H9 (cell line): ENCODE results near the gene FAM124A. TPM values are rescaled to one million over a fixed set of nuclear protein-coding genes. Genes with fewer than 3 reads are reported as not detected.

Source experiments
- DNase-seq: peaks from one replicate; pipeline ENCODE4 v3.0.0-alpha.2; 2017
- H2AFZ ChIP-seq: one replicate; pipeline ENCODE4 v1.6.1; 2013; ENCODE audit warnings: mild to moderate bottlenecking, low read length, control low read depth, moderate library complexity
- H2AK5ac ChIP-seq: 2 replicates; pipeline ENCODE4 v1.6.1; 2013; ENCODE audit warnings: low read length, control low read depth, mixed read lengths; ENCODE audit not compliant: insufficient read length
- H2BK120ac ChIP-seq: one replicate; pipeline ENCODE4 v1.6.1; 2013; ENCODE audit warnings: low read depth, mild to moderate bottlenecking, low read length, control low read depth, inconsistent platforms; ENCODE audit not compliant: poor library complexity, severe bottlenecking
- H2BK12ac ChIP-seq: 2 replicates; pipeline ENCODE4 v1.6.1; 2013; ENCODE audit warnings: low read length, control low read depth, mixed read lengths, low read depth; ENCODE audit not compliant: insufficient read length
- H2BK15ac ChIP-seq: 2 replicates; pipeline ENCODE4 v1.6.1; 2013; ENCODE audit warnings: low read depth, low read length, control low read depth
- H2BK20ac ChIP-seq: one replicate; pipeline ENCODE4 v1.6.1; 2013; ENCODE audit warnings: low read depth, mild to moderate bottlenecking, low read length, control low read depth, inconsistent platforms; ENCODE audit not compliant: poor library complexity, severe bottlenecking
- H2BK5ac ChIP-seq: 2 replicates; pipeline ENCODE4 v1.6.1; 2013; ENCODE audit warnings: low read length, control low read depth, mixed read lengths; ENCODE audit not compliant: insufficient read length
- H3K14ac ChIP-seq: 2 replicates; pipeline ENCODE4 v1.6.1; 2013; ENCODE audit warnings: low read length, control low read depth; ENCODE audit not compliant: insufficient read depth
- H3K18ac ChIP-seq: 2 replicates; pipeline ENCODE4 v1.6.1; 2013; ENCODE audit warnings: low read depth, mild to moderate bottlenecking, mixed read lengths, low read length, control low read depth; ENCODE audit not compliant: insufficient read length
- H3K23ac ChIP-seq: 2 replicates; pipeline ENCODE4 v1.6.1; 2013; ENCODE audit warnings: low read length, control low read depth, mixed read lengths, low read depth; ENCODE audit not compliant: insufficient read length
- H3K23me2 ChIP-seq: 2 replicates; pipeline ENCODE4 v1.6.1; 2013; ENCODE audit warnings: low read depth, mild to moderate bottlenecking, mixed read lengths, low read length, control low read depth; ENCODE audit not compliant: insufficient read length, poor library complexity, severe bottlenecking
- H3K27ac ChIP-seq: 2 replicates; pipeline ENCODE4 v1.5.1; 2013; ENCODE audit warnings: low read length, control low read depth, mixed read lengths, low read depth; ENCODE audit not compliant: insufficient read length
- H3K27me3 ChIP-seq: 2 replicates; pipeline ENCODE4 v1.6.1; 2013; ENCODE audit warnings: low read length, control low read depth, inconsistent platforms; ENCODE audit not compliant: insufficient read depth
- H3K4ac ChIP-seq: 2 replicates; pipeline ENCODE4 v1.6.1; 2013; ENCODE audit warnings: low read depth, mild to moderate bottlenecking, control low read depth, inconsistent platforms, low read length, moderate library complexity
- H3K4me1 ChIP-seq: 2 replicates; pipeline ENCODE4 v1.6.1; 2013; ENCODE audit warnings: low read length, control low read depth, inconsistent platforms; ENCODE audit not compliant: insufficient read depth
- H3K4me2 ChIP-seq: 2 replicates; pipeline ENCODE4 v1.6.1; 2013; ENCODE audit warnings: low read length, control low read depth, mixed read lengths; ENCODE audit not compliant: insufficient read length, insufficient read depth
- H3K56ac ChIP-seq: 2 replicates; pipeline ENCODE4 v1.6.1; 2013; ENCODE audit warnings: low read depth, mild to moderate bottlenecking, mixed read lengths, low read length, control low read depth; ENCODE audit not compliant: insufficient read length
- H3K79me1 ChIP-seq: 2 replicates; pipeline ENCODE4 v1.6.1; 2013; ENCODE audit warnings: low read depth, mild to moderate bottlenecking, moderate library complexity, low read length, control low read depth, inconsistent platforms; ENCODE audit not compliant: insufficient read depth, poor library complexity, severe bottlenecking
- H3K79me2 ChIP-seq: 2 replicates; pipeline ENCODE4 v1.6.1; 2013; ENCODE audit warnings: low read length, control low read depth, inconsistent platforms; ENCODE audit not compliant: insufficient read depth
- H3K9ac ChIP-seq: 2 replicates; pipeline ENCODE4 v1.6.1; 2013; ENCODE audit warnings: low read length, control low read depth, mixed read lengths; ENCODE audit not compliant: insufficient read length; ENCODE audit errors: extremely low read depth
- H3K9me3 ChIP-seq: one replicate; pipeline ENCODE4 v1.6.1; 2013; ENCODE audit warnings: low read depth, low read length, inconsistent platforms; ENCODE audit not compliant: control insufficient read depth
- H3T11ph ChIP-seq: one replicate; pipeline ENCODE4 v1.6.1; 2013; ENCODE audit warnings: mild to moderate bottlenecking, low read length, control low read depth, inconsistent platforms
- H4K20me1 ChIP-seq: one replicate; pipeline ENCODE4 v1.6.1; 2013; ENCODE audit not compliant: control insufficient read depth, insufficient read length, insufficient read depth
- H4K5ac ChIP-seq: 2 replicates; pipeline ENCODE4 v1.6.1; 2013; ENCODE audit warnings: low read depth, mild to moderate bottlenecking, mixed read lengths, low read length, control low read depth; ENCODE audit not compliant: insufficient read length
- H4K8ac ChIP-seq: replicated peaks from 2 replicates; pipeline ENCODE4 v1.6.1; 2013; ENCODE audit warnings: low read length, control low read depth, mixed read lengths, low read depth; ENCODE audit not compliant: insufficient read length
- H4K91ac ChIP-seq: 2 replicates; pipeline ENCODE4 v1.6.1; 2013; ENCODE audit warnings: low read depth, mild to moderate bottlenecking, moderate library complexity, mixed read lengths, low read length, control low read depth; ENCODE audit not compliant: insufficient read length
- H3K27ac Mint-ChIP-seq, 3 experiments: 2 replicates in 2 of 3; 3 replicates in 1 of 3; pipeline ENCODE4 v1.8.0; 2020 to 2021; ENCODE audit warnings: mixed read lengths in 3 of 3, mild to moderate bottlenecking in 1 of 3, moderate library complexity in 1 of 3
- H3K27me3 Mint-ChIP-seq: 2 replicates; pipeline ENCODE4 v1.8.0; 2021; ENCODE audit warnings: low read depth, mild to moderate bottlenecking, moderate library complexity, mixed read lengths
- H3K36me3 Mint-ChIP-seq, 3 experiments: 2 replicates in 2 of 3; 3 replicates in 1 of 3; pipeline ENCODE4 v1.8.0; 2020 to 2021; ENCODE audit warnings: low read depth in 3 of 3, mixed read lengths in 3 of 3; ENCODE audit not compliant: insufficient read depth in 1 of 3
- H3K4me1 Mint-ChIP-seq, 2 experiments: 2 replicates each; pipeline ENCODE4 v1.8.0; 2020; ENCODE audit warnings: mixed read lengths in 2 of 2
- H3K4me3 Mint-ChIP-seq, 2 experiments: 2 replicates in 1 of 2; 3 replicates in 1 of 2; pipeline ENCODE4 v1.8.0; 2020 to 2021; ENCODE audit warnings: mild to moderate bottlenecking in 2 of 2, mixed read lengths in 2 of 2, moderate library complexity in 1 of 2
- H3K9me3 Mint-ChIP-seq, 2 experiments: 2 replicates in 1 of 2; 3 replicates in 1 of 2; pipeline ENCODE4 v1.8.0; 2020; ENCODE audit warnings: mild to moderate bottlenecking in 2 of 2, mixed read lengths in 2 of 2, moderate library complexity in 1 of 2
- CTCF ChIP-seq: fragments of 200-600 bp; sonication (generic); conservative IDR thresholded peaks from 3 replicates; pipeline ENCODE4 v1.8.0; 2021; ENCODE audit warnings: antibody characterized with exemption, mild to moderate bottlenecking
- WGBS: extraction: QIAGEN DNeasy Blood & Tissue Kit; methylation state at CpG from one replicate; pipeline ENCODE4 v1.1.7; 2013; ENCODE audit warnings: missing lambda C conversion rate, low lambda C conversion rate, mixed read lengths; ENCODE audit not compliant: insufficient read length; ENCODE audit errors: extremely low coverage; 5-methylcytosine and 5-hydroxymethylcytosine counted together
- total RNA-seq: library from RNA; stranded (reverse); gene quantifications from 2 replicates; pipeline ENCODE4 v1.2.1, GENCODE V29; 2021

FAM124A gene
- total RNA-seq, 1 experiment from 2014 or later = 41.9 TPM

GRCh38 chr13:51252954-51253532, 30.8 kb downstream of the FAM124A start:
- no peak overlapping the region for H2BK5ac ChIP-seq
- no peak overlapping the region for H2BK20ac ChIP-seq
- H3K4me2 ChIP-seq = no peak overlapping the region
- peaks cover 0 to 2% of the 10 kb centered on the region in 2 experiments; a peak in 1 of 5 replicates for H3K9me3 Mint-ChIP-seq
- H3K9ac ChIP-seq = no peak overlapping the region
- H3K4ac ChIP-seq = no peak overlapping the region
- no peak overlapping the region for H3K18ac ChIP-seq
- peak overlapping the region in 1 of 3 experiments; percentile 67; a peak in 3 of 7 replicates for H3K27ac Mint-ChIP-seq
- no peak overlapping the region for H3K14ac ChIP-seq
- no peak overlapping the region for H3T11ph ChIP-seq
- no peak for TF ChIP-seq CTCF
- H2AK5ac ChIP-seq = no peak overlapping the region
- H3K9me3 ChIP-seq = no peaks in the 10 kb centered on the region
- H3K56ac ChIP-seq = no peak overlapping the region
- peaks cover 4% of the 10 kb centered on the region for H4K20me1 ChIP-seq
- H3K23ac ChIP-seq = no peak overlapping the region
- H4K8ac ChIP-seq = no peak overlapping the region
- no peak overlapping the region for H2BK120ac ChIP-seq
- H3K36me3 Mint-ChIP-seq = peaks cover 50 to 66% (median 62%) of the 10 kb centered on the region in 3 experiments
- no peak for DNase-seq
- H3K27me3 ChIP-seq = no peaks in the 10 kb centered on the region
- no CpG with 5 or more reads among the region's 4 CpGs for WGBS
- peaks cover 7% of the 10 kb centered on the region; the same call in 1 of the 2 replicates for H3K4me1 ChIP-seq
- peaks cover 10% of the 10 kb centered on the region; the same call in 1 of the 2 replicates for H3K79me2 ChIP-seq
- no peaks in the 10 kb centered on the region for H3K23me2 ChIP-seq
- no peak overlapping the region for H4K5ac ChIP-seq
- H2BK15ac ChIP-seq = no peak overlapping the region
- no peak overlapping the region for H3K27ac ChIP-seq
- H3K79me1 ChIP-seq = peaks cover 3% of the 10 kb centered on the region
- no peak overlapping the region for H4K91ac ChIP-seq
- H3K27me3 Mint-ChIP-seq = no peaks in the 10 kb centered on the region
- H3K4me1 Mint-ChIP-seq = peaks cover 50 to 51% of the 10 kb centered on the region in 2 experiments
- H3K4me3 Mint-ChIP-seq = no peak overlapping the region
- H2BK12ac ChIP-seq = no peak overlapping the region
- H2AFZ ChIP-seq = no peak overlapping the region
